ENCODE results near the gene CHD6. TPM values are rescaled to one million over a fixed set of nuclear protein-coding genes. Genes with fewer than 3 reads are reported as not detected.

The CHD6 gene
- total RNA-seq, 1 experiment from 2014 or later: 80.5 TPM

DNA sequence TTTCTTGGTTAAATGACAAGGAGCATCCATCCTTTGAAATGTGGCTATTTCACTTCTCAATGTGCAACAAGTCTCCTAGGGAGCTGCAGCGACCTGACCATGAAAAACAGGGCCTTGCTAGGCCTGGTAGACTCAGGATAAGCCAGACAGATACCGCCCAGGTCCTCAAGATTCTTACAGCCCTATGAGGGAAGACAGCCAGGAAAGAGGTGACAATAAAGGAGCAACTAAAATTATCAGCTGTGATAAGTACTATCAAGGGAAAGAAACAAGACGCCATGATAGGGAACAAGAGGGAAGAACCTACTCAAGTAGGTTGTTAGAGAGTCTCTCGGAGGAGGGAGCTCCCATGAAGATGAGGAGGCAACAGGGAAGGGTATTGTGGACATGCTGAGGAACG, 200.1 kb downstream of the CHD6 start:
- H3K4me1 ChIP-seq: no peaks in the 10 kb centered on the region
- Mint-ChIP-seq H3K9me3 (ENCODE audit: unreplicated experiment) (no peaks in the 10 kb centered on the region), H3K27me3 (ENCODE audit: insufficient read depth, unreplicated experiment) (no peaks in the 10 kb centered on the region), H3K27ac (ENCODE audit: unreplicated experiment) (no peak overlapping the region), H3K36me3 (ENCODE audit: insufficient read depth, unreplicated experiment) (peaks cover 72% of the 10 kb centered on the region), H3K4me1 (ENCODE audit: low read depth, unreplicated experiment) (no peaks in the 10 kb centered on the region), H3K4me3 (ENCODE audit: unreplicated experiment) (no peak overlapping the region)
- H3K4me3 ChIP-seq (ENCODE audit: low read depth, low read length): no peak overlapping the region
- TF ChIP-seq, protein P1, sequence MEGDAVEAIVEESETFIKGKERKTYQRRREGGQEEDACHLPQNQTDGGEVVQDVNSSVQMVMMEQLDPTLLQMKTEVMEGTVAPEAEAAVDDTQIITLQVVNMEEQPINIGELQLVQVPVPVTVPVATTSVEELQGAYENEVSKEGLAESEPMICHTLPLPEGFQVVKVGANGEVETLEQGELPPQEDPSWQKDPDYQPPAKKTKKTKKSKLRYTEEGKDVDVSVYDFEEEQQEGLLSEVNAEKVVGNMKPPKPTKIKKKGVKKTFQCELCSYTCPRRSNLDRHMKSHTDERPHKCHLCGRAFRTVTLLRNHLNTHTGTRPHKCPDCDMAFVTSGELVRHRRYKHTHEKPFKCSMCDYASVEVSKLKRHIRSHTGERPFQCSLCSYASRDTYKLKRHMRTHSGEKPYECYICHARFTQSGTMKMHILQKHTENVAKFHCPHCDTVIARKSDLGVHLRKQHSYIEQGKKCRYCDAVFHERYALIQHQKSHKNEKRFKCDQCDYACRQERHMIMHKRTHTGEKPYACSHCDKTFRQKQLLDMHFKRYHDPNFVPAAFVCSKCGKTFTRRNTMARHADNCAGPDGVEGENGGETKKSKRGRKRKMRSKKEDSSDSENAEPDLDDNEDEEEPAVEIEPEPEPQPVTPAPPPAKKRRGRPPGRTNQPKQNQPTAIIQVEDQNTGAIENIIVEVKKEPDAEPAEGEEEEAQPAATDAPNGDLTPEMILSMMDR (IDR thresholded peaks at IDR 0.05; ENCODE audit: insufficient read depth in 1 of 2, low read depth in 1 of 2, low read length in 1 of 2, severe bottlenecking in 1 of 2, unreplicated experiment in 1 of 2): no peak
- no peaks in the 10 kb centered on the region for H3K27me3 ChIP-seq (replicated peaks; ENCODE audit: control insufficient read depth, insufficient read depth, low read length)
- no TSS peak for BruUV-seq (replicated peaks)
- peaks cover 19% of the 10 kb centered on the region for H3K36me3 ChIP-seq (ENCODE audit: control insufficient read depth, insufficient read depth, low read length)
- POLR2A ChIA-PET: no interaction called here
- DNase-seq: no peak
- intact Hi-C loops (cut with micrococcal nuclease; ENCODE audit: unreplicated experiment): no loop called here
- CTCF ChIA-PET: interaction anchor here (1.0 kb wide), 1 partner anchor 77 kb away, joined by 4 read pairs; the partner anchor contains the start of gene LPIN3
- H3K9me3 ChIP-seq: no peaks in the 10 kb centered on the region

DNA sequence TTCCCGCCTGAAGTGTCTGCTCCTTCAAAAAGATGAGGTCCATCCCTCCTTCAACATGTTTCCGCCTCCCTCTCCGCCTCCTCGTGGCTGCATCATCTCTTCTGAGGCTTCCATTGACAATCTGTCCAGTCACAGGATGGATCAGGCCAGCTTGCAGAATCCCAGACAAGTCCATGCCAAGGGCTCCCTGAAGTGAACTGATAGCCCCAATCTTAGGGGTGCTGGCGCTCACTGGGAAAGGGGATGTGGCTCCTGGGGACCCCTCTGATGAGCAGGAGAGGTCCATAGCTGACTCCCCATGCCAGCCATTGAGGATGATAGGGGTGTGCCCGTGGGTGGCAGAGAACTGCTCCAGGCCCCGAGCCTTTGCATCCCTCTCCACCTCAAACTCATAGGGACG, 203.0 kb downstream of the CHD6 start:
- BruUV-seq (replicated peaks): no TSS peak
- H3K9me3 ChIP-seq: no peaks in the 10 kb centered on the region
- H3K27ac Mint-ChIP-seq (ENCODE audit: unreplicated experiment): no peak overlapping the region
- POLR2A ChIA-PET: no interaction called here
- no peaks in the 10 kb centered on the region for H3K4me1 Mint-ChIP-seq (ENCODE audit: low read depth, unreplicated experiment)
- no peaks in the 10 kb centered on the region for H3K4me1 ChIP-seq
- no peaks in the 10 kb centered on the region for H3K27me3 Mint-ChIP-seq (ENCODE audit: insufficient read depth, unreplicated experiment)
- TF ChIP-seq, protein P1 (IDR thresholded peaks at IDR 0.05; ENCODE audit: insufficient read depth in 1 of 2, low read depth in 1 of 2, low read length in 1 of 2, severe bottlenecking in 1 of 2, unreplicated experiment in 1 of 2): no peak
- peaks cover 45% of the 10 kb centered on the region for H3K36me3 Mint-ChIP-seq (ENCODE audit: insufficient read depth, unreplicated experiment)
- H3K4me3 Mint-ChIP-seq (ENCODE audit: unreplicated experiment): no peak overlapping the region
- DNase-seq: no peak
- H3K27me3 ChIP-seq (replicated peaks; ENCODE audit: control insufficient read depth, insufficient read depth, low read length): no peaks in the 10 kb centered on the region
- H3K9me3 Mint-ChIP-seq (ENCODE audit: unreplicated experiment): no peaks in the 10 kb centered on the region
- CTCF ChIA-PET: no interaction called here
- peaks cover 15% of the 10 kb centered on the region for H3K36me3 ChIP-seq (ENCODE audit: control insufficient read depth, insufficient read depth, low read length)
- no peak overlapping the region for H3K4me3 ChIP-seq (ENCODE audit: low read depth, low read length)
- intact Hi-C loops (cut with micrococcal nuclease; ENCODE audit: unreplicated experiment): no loop called here

DNA sequence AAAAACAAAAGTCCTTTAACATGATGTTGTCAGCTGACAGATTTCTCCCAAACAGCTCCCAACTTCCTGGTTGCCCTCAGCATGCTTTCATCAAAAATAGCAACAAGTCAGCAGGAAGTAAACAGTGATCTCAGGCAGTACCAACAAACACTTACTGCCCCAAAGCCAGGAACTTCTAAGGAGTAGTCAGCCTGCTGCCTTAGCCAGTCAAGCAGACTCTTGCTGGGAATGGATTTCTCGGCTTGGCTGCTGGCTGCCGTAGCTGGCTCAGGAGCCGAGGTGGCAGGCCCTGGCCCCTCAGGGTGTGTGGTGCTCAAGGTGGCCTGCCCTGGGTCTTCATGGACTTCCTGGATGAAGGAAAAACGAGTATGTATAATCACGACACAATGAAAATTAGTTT, 205.0 kb downstream of the CHD6 start:
- BruUV-seq (replicated peaks): no TSS peak
- peaks cover 51% of the 10 kb centered on the region for H3K36me3 Mint-ChIP-seq (ENCODE audit: insufficient read depth, unreplicated experiment)
- H3K27me3 Mint-ChIP-seq (ENCODE audit: insufficient read depth, unreplicated experiment): no peaks in the 10 kb centered on the region
- H3K4me3 Mint-ChIP-seq (ENCODE audit: unreplicated experiment): no peak overlapping the region
- TF ChIP-seq, protein P1 (IDR thresholded peaks at IDR 0.05; ENCODE audit: insufficient read depth in 1 of 2, low read depth in 1 of 2, low read length in 1 of 2, severe bottlenecking in 1 of 2, unreplicated experiment in 1 of 2): no peak
- H3K27ac Mint-ChIP-seq (ENCODE audit: unreplicated experiment): no peak overlapping the region
- Histone ChIP-seq H3K9me3 (no peaks in the 10 kb centered on the region), H3K4me3 (ENCODE audit: low read depth, low read length) (no peak overlapping the region), H3K27me3 (replicated peaks; ENCODE audit: control insufficient read depth, insufficient read depth, low read length) (no peaks in the 10 kb centered on the region), H3K4me1 (no peaks in the 10 kb centered on the region), H3K36me3 (ENCODE audit: control insufficient read depth, insufficient read depth, low read length) (peaks cover 18% of the 10 kb centered on the region)
- H3K4me1 Mint-ChIP-seq (ENCODE audit: low read depth, unreplicated experiment): no peaks in the 10 kb centered on the region
- intact Hi-C loops (cut with micrococcal nuclease; ENCODE audit: unreplicated experiment): no loop called here
- no peak for DNase-seq
- no peaks in the 10 kb centered on the region for H3K9me3 Mint-ChIP-seq (ENCODE audit: unreplicated experiment)
- POLR2A ChIA-PET: no interaction called here
- CTCF ChIA-PET: interaction anchor here (1.0 to 1.1 kb wide), 2 partner anchors 73 to 240 kb away, joined by 3 to 4 read pairs; no protein-coding TSS in a partner anchor
